ENCODE measurements around the gene TSPAN31.
"Not testable (repeated sequence)": the region's sequence is repeated elsewhere in the genome, so short reads cannot be mapped to it uniquely, and the experiment has no call there.

The TSPAN31 gene

GRCh38 chr12:57744777-57745484 lies at the start of gene TSPAN31:
Gene TSPAN31 (plus strand): TSS chr12:57745039. CDS start chr12:57745155, 116 bp downstream.
- DNase-seq (ENCODE audit: low read depth) = peak; percentile 89

GRCh38 chr12:57695770-57696432 lies 48.9 kb upstream of the TSPAN31 start:
- no peak for DNase-seq (ENCODE audit: low read depth)

DNA sequence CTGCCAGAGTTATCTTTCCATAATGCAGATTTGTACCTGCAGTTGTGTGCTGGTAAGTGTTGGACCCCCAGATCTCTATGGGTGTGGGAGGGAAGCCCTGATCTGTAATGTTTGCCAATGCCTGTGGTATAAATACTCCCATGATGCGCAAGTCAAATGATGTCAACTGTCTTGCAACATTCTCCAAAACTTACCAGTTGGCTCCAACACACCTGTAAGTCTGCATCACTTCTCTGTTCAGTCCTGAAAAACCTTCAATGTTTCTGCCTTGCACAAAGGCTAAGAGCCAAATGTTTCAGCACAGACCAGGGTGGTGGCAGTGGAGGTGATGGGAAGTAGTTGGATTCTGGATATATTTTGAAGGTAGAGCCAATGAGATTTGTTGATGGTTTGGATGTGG lies 47.8 kb upstream of the TSPAN31 start:
- DNase-seq (ENCODE audit: low read depth) = no peak

- DNase-seq (ENCODE audit: low read depth) = no peak
Measured at GRCh38 chr12:57698414-57698813, 46.4 kb upstream of the TSPAN31 start.

DNA sequence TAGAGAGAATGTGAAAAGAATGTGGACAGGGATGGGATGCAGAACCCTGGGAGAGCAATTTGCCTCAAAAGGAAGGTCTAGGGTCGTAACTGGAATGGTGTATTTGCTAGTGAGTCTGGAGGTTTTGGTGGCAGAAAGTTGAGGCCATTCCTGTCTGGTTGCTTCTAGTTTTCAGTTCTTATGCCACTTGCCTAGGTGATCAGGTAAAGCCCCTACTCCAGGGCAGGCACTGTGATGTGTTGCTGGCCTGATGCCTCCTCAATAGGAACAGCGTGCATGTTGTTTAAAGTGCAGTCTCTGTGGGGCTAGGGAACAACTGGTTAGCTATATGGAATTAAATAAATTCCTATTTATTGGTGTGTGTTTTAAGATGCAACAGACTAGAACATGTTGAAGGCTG lies 44.5 kb upstream of the TSPAN31 start:
- no peak for DNase-seq (ENCODE audit: low read depth)

DNA sequence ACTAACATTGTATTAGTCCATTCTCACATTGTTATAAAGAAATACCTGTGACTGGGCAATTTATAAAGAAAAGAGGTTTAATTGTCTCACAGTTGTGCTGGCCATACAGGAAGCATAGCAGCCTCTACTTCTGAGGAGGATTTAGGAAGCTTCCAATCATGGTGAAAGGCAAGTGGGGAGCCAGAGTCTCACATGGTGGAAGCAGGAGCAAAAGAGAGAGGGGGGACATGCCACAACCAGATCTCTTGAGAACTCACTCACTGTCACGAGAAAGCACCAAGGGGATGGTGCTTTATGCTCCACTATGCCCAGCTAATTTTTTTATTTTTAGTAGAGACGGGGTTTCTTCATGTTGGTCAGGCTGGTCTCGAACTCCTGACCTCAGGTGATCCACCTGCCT lies 37.6 kb upstream of the TSPAN31 start:
- DNase-seq (ENCODE audit: low read depth) = no peak

GRCh38 chr12:57708296-57708695 lies 36.5 kb upstream of the TSPAN31 start:
- no peak for DNase-seq (ENCODE audit: low read depth)

GRCh38 chr12:57712701-57713100 lies 32.1 kb upstream of the TSPAN31 start:
- DNase-seq (ENCODE audit: low read depth) = no peak

- no peak for DNase-seq (ENCODE audit: low read depth)
Measured at GRCh38 chr12:57713209-57713608, 31.6 kb upstream of the TSPAN31 start.

- DNase-seq (ENCODE audit: low read depth) = not testable (repeated sequence)
Measured at GRCh38 chr12:57715036-57715748, 29.6 kb upstream of the TSPAN31 start.

GRCh38 chr12:57715786-57716185 lies 29.1 kb upstream of the TSPAN31 start:
- DNase-seq (ENCODE audit: low read depth) = no peak

- no peak for DNase-seq (ENCODE audit: low read depth)
Measured at GRCh38 chr12:57716305-57716704, 28.5 kb upstream of the TSPAN31 start.

DNA sequence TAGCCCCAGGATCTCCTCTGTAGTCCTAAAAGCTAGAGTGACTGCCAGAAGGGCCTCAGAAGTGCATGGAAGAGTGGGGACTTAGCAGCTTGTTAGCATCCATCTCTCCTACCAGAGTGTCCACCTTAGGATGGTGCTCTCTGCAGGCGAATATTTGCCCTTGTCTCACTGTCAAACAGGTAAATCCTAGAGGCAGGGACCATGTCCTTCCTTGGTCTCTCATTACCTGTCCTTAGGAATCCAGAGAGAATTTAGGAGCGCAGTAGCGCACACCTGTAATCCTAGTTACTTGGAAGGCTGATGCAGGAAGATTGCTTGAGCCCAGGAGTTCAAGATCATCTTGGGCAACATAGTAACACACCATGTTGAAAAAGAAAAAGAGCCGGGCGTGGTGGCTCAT lies 27.7 kb upstream of the TSPAN31 start:
- DNase-seq (ENCODE audit: low read depth) = no peak

- DNase-seq (ENCODE audit: low read depth) = no peak
Measured at GRCh38 chr12:57717846-57718640, 26.8 kb upstream of the TSPAN31 start.

DNA sequence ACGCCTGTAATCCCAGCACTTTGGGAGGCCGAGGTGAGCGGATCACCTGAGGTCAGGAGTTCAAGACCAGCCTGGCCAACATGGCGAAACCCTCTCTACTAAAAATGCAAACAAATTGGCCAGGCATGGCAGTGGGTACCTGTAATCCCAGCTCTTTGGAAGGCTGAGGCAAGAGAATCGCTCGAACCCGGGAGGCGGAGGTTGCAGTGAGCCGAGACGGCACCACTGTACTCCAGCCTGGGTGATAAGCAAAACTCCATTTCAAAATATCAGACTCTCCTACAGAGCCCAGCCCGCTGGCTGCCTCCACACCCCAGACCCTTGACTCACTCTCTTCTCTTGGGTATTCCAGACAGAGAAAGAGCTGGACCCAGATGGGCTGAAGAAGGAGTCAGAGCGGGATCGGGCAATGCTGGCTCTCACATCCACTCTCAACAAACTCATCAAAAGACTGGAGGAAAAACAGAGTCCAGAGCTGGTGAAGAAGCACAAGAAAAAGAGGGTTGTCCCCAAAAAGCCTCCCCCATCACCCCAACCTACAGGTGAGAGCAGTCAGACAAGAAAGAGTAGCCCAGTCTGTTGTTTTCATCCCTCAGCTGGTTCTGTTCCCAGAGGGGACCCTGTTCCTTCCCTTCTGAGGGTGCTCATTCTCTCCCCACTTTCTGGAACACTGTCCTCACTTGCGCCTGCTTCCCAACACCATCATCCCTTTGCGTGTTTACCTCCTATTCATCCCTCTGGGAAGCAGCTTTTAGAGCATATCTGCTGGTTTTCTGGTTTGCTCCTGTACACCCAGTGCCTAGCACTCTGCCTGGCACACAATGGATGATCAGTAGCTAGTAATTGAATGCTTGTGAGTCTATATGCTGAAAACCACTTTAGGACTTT lies 26.0 kb upstream of the TSPAN31 start:
- no peak for DNase-seq (ENCODE audit: low read depth)

- DNase-seq (ENCODE audit: low read depth) = no peak
Measured at GRCh38 chr12:57719777-57720605, 24.8 kb upstream of the TSPAN31 start.

DNA sequence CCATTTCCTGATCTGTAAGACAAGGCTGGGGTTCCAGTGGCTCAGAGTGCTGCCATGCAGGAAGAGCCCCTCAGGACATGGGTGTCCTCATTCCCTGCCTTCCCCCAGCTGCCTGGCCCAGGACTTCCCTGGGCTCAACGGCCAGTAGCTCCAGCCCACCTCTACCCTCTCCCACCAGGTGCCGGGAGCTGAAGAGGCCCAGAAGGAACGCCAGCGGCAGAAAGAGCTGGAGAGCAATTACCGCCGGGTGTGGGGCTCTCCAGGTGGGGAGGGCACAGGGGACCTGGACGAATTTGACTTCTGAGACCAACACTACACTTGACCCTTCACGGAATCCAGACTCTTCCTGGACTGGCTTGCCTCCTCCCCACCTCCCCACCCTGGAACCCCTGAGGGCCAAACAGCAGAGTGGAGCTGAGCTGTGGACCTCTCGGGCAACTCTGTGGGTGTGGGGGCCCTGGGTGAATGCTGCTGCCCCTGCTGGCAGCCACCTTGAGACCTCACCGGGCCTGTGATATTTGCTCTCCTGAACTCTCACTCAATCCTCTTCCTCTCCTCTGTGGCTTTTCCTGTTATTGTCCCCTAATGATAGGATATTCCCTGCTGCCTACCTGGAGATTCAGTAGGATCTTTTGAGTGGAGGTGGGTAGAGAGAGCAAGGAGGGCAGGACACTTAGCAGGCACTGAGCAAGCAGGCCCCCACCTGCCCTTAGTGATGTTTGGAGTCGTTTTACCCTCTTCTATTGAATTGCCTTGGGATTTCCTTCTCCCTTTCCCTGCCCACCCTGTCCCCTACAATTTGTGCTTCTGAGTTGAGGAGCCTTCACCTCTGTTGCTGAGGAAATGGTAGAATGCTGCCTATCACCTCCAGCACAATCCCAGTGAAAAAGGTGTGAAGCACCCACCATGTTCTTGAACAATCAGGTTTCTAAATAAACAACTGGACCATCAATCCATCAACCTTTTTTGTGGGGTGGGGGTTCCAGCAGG lies 23.9 kb upstream of the TSPAN31 start:
- no peak for DNase-seq (ENCODE audit: low read depth)

DNA sequence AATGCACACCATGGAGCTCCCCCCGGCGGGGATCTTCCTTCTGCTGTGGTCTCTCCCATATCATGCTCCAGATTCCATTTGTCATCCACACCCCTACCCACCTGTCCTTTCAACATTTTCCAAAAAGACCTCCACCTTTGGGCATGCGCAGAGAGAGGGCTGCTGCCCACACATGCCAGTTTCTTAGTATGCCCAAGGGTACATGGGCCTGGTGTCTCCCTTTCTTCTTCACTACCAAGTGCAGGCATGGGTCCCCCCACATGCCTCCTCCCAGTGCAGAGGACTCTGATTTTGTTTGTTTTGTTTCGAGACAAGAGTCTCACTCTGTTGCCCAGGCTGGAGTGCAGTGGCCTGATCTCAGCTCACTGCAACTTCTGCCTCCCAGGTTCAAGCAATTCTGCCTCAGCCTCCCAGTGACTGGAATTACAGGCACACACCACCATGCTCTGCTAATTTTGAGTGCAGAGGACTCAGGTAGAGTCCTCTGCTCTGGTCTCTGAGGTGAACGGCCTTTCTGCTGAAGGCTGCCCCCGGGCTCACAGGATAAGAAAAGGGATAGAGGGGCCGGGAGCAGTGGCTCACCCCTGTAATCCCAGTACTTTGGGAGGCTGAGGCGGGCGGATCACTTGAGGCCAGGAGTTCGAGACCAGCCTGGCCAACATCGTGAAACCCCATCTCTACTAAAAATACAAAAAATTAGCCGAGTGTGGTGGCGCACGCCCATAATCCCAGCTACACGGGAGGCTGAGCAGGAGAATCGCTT lies 22.8 kb upstream of the TSPAN31 start:
- not testable (repeated sequence) for DNase-seq (ENCODE audit: low read depth)

Data from activated T-helper 9 cell treated with anti-CD3 and anti-CD28 coated beads, Interleukin-2, amount 50 U/mL, for 16 hours (primary cell).